Thyroid gland (tissue), 4 donors: ENCODE measurements around the gene CACNB1. TPM values are rescaled to one million over a fixed set of nuclear protein-coding genes. Genes with fewer than 3 reads are reported as not detected.
A peak's percentile ranks its signal among the peaks of the same experiment; 100 is the strongest.

Experiments
- DNase-seq, 2 donors: peaks; one replicate each; pipeline ENCODE4 v3.0.0-alpha.2; 2019
- H3K27ac ChIP-seq, 3 donors: fragments of 200-600 bp; sonication (generic); 1 replicate in 2 of 3; 2 replicates in 1 of 3; pipeline ENCODE4 v1.5.1; 2016 to 2019; ENCODE audit warnings: mild to moderate bottlenecking in 1 of 3, moderate library complexity in 1 of 3
- H3K27me3 ChIP-seq: fragments of 200-600 bp; sonication (generic); one replicate; pipeline ENCODE4 v1.5.1; 2019
- H3K36me3 ChIP-seq, 2 donors: fragments of 200-600 bp; sonication (generic); one replicate each; pipeline ENCODE4 v1.5.1; 2016 to 2019
- H3K4me1 ChIP-seq, 2 donors: fragments of 200-600 bp; sonication (generic); one replicate each; pipeline ENCODE4 v1.5.1; 2017 to 2019
- H3K4me3 ChIP-seq, 3 donors: fragments of 200-600 bp; sonication (generic); replicated peaks in 1 of 3; 1 replicate in 2 of 3; 2 replicates in 1 of 3; pipeline ENCODE4 v1.5.1; 2016; ENCODE audit warnings: mild to moderate bottlenecking in 1 of 3
- H3K9me3 ChIP-seq: fragments of 200-600 bp; sonication (generic); one replicate; pipeline ENCODE4 v1.5.1; 2017
- CTCF ChIP-seq, 6 experiments: fragments of 200-600 bp in 3 of 6; fragments of 450-650 bp in 3 of 6; sonication (generic) in 3 of 6; IDR thresholded peaks; one replicate each; pipeline ENCODE4 v1.5.1; 2016 to 2019; ENCODE audit warnings: antibody characterized with exemption in 6 of 6, mild to moderate bottlenecking in 2 of 6, inconsistent platforms in 1 of 6, moderate library complexity in 1 of 6
- POLR2A ChIP-seq, 2 donors: fragments of 450-650 bp; IDR thresholded peaks; one replicate each; pipeline ENCODE4 v1.6.1; 2017; ENCODE audit warnings: antibody characterized with exemption in 2 of 2, mild to moderate bottlenecking in 2 of 2, moderate library complexity in 1 of 2
- WGBS, 2 donors: methylation state at CpG; one replicate each; pipeline ENCODE4 v1.1.5; 2017; 5-methylcytosine and 5-hydroxymethylcytosine counted together
- intact Hi-C: fragments of 100-400 bp; cut with DNase I; formaldehyde crosslinking; loops from one replicate; pipeline ENCODE4 v1.15.1; 2023
- total RNA-seq, 4 donors: library from RNA; depleted of rRNA; stranded (reverse); fragments of >200 nt; gene quantifications; one replicate each; pipeline ENCODE4 v1.2.3, GENCODE V29; 2016

The CACNB1 gene
- 10 to 100 TPM in 1 of 4 donors, 1 to 10 TPM in 3; 5.8 to 10.1 (median 7.8) TPM for total RNA-seq

- no peaks in the 10 kb centered on the region for H3K9me3 ChIP-seq
- DNase-seq = peak; percentile 73 to 79
- H3K27ac ChIP-seq = peak within 1 kb of the TSS in 2 of 3 donors; percentile 56 to 74
- peaks cover 42 to 50% of the 10 kb centered on the region in 2 donors for H3K4me1 ChIP-seq
- TF ChIP-seq POLR2A (IDR thresholded peaks at IDR 0.05) = peak in 1 of 2 donors; percentile 67
- TF ChIP-seq CTCF (IDR thresholded peaks at IDR 0.05) = no peak
- peak within 1 kb of the TSS in 2 of 3 donors; percentile 58 to 89 for H3K4me3 ChIP-seq
- 1 to 3% methylated on average over 7 to 35 of the region's 55 CpGs for WGBS, 2 donors
- H3K27me3 ChIP-seq = no peaks in the 10 kb centered on the region
- intact Hi-C loops = no loop called here
- peaks cover 12 to 15% of the 10 kb centered on the region in 2 donors for H3K36me3 ChIP-seq
Measured at GRCh38 chr17:39197380-39198185, at the start of gene CACNB1. CACNB1 (minus strand) TSS chr17:39197669; CDS start chr17:39197495, 174 bp downstream.

- Histone ChIP-seq H3K4me3 (no peak overlapping the region), H3K9me3 (no peaks in the 10 kb centered on the region), H3K4me1 (peaks cover 0 to 6% of the 10 kb centered on the region in 2 donors), H3K36me3 (no peaks in the 10 kb centered on the region), H3K27me3 (no peaks in the 10 kb centered on the region), H3K27ac (no peak overlapping the region)
- DNase-seq = no peak
- TF ChIP-seq CTCF (IDR thresholded peaks at IDR 0.05) (no peak), POLR2A (IDR thresholded peaks at IDR 0.05) (no peak)
- intact Hi-C loops = loop anchor here (10.0 kb wide), 2 partner anchors 81 to 261 kb away; partner anchors contain the start of gene ARL5C
- WGBS, 2 donors = 46 to 57% methylated on average over 3 of the region's 3 CpGs
Measured at GRCh38 chr17:39246274-39246673, 48.8 kb upstream of the CACNB1 start.

GRCh38 chr17:39244600-39245570, 47.4 kb upstream of the CACNB1 start:
- WGBS, 2 donors = 45 to 50% methylated on average over 6 of the region's 6 CpGs
- intact Hi-C loops = loop anchor here (5.0 to 10.0 kb wide), 3 partner anchors 38 to 260 kb away; partner anchors contain the start of gene ARL5C

GRCh38 chr17:39244016-39244599, 46.6 kb upstream of the CACNB1 start:
- 45 to 51% methylated on average over 11 of the region's 11 CpGs for WGBS, 2 donors
- H3K4me3 ChIP-seq = no peak overlapping the region
- H3K4me1 ChIP-seq = peaks cover 0 to 6% of the 10 kb centered on the region in 2 donors
- no peak overlapping the region for H3K27ac ChIP-seq
- intact Hi-C loops = loop anchor here (5.0 to 10.0 kb wide), 3 partner anchors 37 to 259 kb away; partner anchors contain the start of gene ARL5C
- H3K36me3 ChIP-seq = no peaks in the 10 kb centered on the region
- no peak for DNase-seq
- H3K9me3 ChIP-seq = no peaks in the 10 kb centered on the region
- TF ChIP-seq POLR2A (IDR thresholded peaks at IDR 0.05) (no peak), CTCF (IDR thresholded peaks at IDR 0.05) (no peak)
- no peaks in the 10 kb centered on the region for H3K27me3 ChIP-seq

More at GRCh38 chr17:39244600-39245570, 47.4 kb upstream of the CACNB1 start:
- Histone ChIP-seq H3K36me3 (no peaks in the 10 kb centered on the region), H3K4me3 (no peak overlapping the region), H3K9me3 (no peaks in the 10 kb centered on the region), H3K4me1 (peaks cover 0 to 6% of the 10 kb centered on the region in 2 donors), H3K27ac (no peak overlapping the region), H3K27me3 (no peaks in the 10 kb centered on the region)
- DNase-seq = peak; percentile 88 to 91
- TF ChIP-seq POLR2A (IDR thresholded peaks at IDR 0.05) = no peak
- peak; percentile 89 to 94 (median 90) for TF ChIP-seq CTCF (IDR thresholded peaks at IDR 0.05)
